GM23338 (cell line): ENCODE data around the gene SLFN5. TPM values are rescaled to one million over a fixed set of nuclear protein-coding genes. Genes with fewer than 3 reads are reported as not detected.

Source experiments
- ATAC-seq: fragments of 200-7000 bp; cut with Tn5 transposase; 3 replicates; pipeline ENCODE4 v1.9.1; 2020
- DNase-seq: peaks from one replicate; pipeline ENCODE4 v3.0.0-alpha.2; 2015; ENCODE audit warnings: low spot score
- H2AFZ ChIP-seq: fragments of 200-600 bp; sonication (generic); 2 replicates; pipeline ENCODE4 v1.8.0; 2016; ENCODE audit warnings: antibody characterized with exemption, mild to moderate bottlenecking, moderate library complexity
- H3F3A ChIP-seq: fragments of 200-600 bp; sonication (generic); replicated peaks from 2 replicates; pipeline ENCODE4 v1.8.0; 2017; ENCODE audit warnings: antibody characterized with exemption, mixed run types, low read depth
- H3K27ac ChIP-seq: fragments of 200-600 bp; sonication (generic); 2 replicates; pipeline ENCODE4 v1.6.1; 2016; ENCODE audit warnings: low read depth
- H3K27me3 ChIP-seq: fragments of 200-600 bp; sonication (generic); 2 replicates; pipeline ENCODE4 v1.8.0; 2016; ENCODE audit warnings: mild to moderate bottlenecking, mixed run types, moderate library complexity; ENCODE audit not compliant: insufficient read depth
- H3K36me3 ChIP-seq: fragments of 200-600 bp; sonication (generic); 2 replicates; pipeline ENCODE4 v1.8.0; 2016; ENCODE audit warnings: mild to moderate bottlenecking; ENCODE audit not compliant: insufficient read depth
- H3K4me1 ChIP-seq: fragments of 200-600 bp; sonication (generic); 2 replicates; pipeline ENCODE4 v1.8.0; 2016; ENCODE audit warnings: mild to moderate bottlenecking, moderate library complexity; ENCODE audit not compliant: insufficient read depth
- H3K4me2 ChIP-seq: fragments of 200-600 bp; sonication (generic); 2 replicates; pipeline ENCODE4 v1.7.1; 2017; ENCODE audit warnings: mixed run types
- H3K4me3 ChIP-seq: fragments of 200-600 bp; sonication (generic); 2 replicates; pipeline ENCODE4 v1.6.1; 2016; ENCODE audit warnings: mixed run types
- H3K79me2 ChIP-seq: fragments of 200-600 bp; sonication (generic); replicated peaks from 2 replicates; pipeline ENCODE4 v1.8.0; 2017; ENCODE audit warnings: mild to moderate bottlenecking; ENCODE audit not compliant: insufficient read depth
- H3K9me2 ChIP-seq: fragments of 200-600 bp; sonication (generic); 2 replicates; pipeline ENCODE4 v1.8.0; 2017; ENCODE audit not compliant: insufficient read depth
- H4K20me1 ChIP-seq: fragments of 200-600 bp; sonication (generic); replicated peaks from 2 replicates; pipeline ENCODE4 v1.8.0; 2017; ENCODE audit warnings: mild to moderate bottlenecking; ENCODE audit not compliant: insufficient read depth
- H3K27ac Mint-ChIP-seq: 2 replicates; pipeline ENCODE4 v1.8.0; 2020; ENCODE audit warnings: inconsistent platforms, mild to moderate bottlenecking, moderate library complexity, mixed read lengths
- H3K27me3 Mint-ChIP-seq: 3 replicates; pipeline ENCODE4 v1.8.0; 2022; ENCODE audit warnings: low read depth, mild to moderate bottlenecking, moderate library complexity, mixed read lengths, inconsistent platforms; ENCODE audit not compliant: insufficient read depth, poor library complexity
- H3K36me3 Mint-ChIP-seq: 3 replicates; pipeline ENCODE4 v1.8.0; 2021; ENCODE audit warnings: low read depth, mild to moderate bottlenecking, inconsistent platforms, moderate library complexity, mixed read lengths
- H3K4me1 Mint-ChIP-seq: 3 replicates; pipeline ENCODE4 v1.8.0; 2020; ENCODE audit warnings: mild to moderate bottlenecking, inconsistent platforms, mixed read lengths
- H3K4me3 Mint-ChIP-seq: 3 replicates; pipeline ENCODE4 v1.8.0; 2021; ENCODE audit warnings: moderate library complexity, mild to moderate bottlenecking, inconsistent platforms, mixed read lengths
- H3K9me3 Mint-ChIP-seq: 3 replicates; pipeline ENCODE4 v1.8.0; 2020; ENCODE audit warnings: moderate library complexity, mild to moderate bottlenecking, inconsistent platforms, mixed read lengths
- CREB1 ChIP-seq: fragments of 250-450 bp; sonication (Bioruptor Pico); IDR thresholded peaks from 2 replicates; pipeline ENCODE4 v1.5.0; 2020; ENCODE audit warnings: low read depth, mild to moderate bottlenecking, moderate library complexity
- EZH2 ChIP-seq: fragments of 200-600 bp; sonication (generic); IDR thresholded peaks from one replicate; pipeline ENCODE4 v1.8.0; 2017; ENCODE audit warnings: antibody characterized with exemption, mild to moderate bottlenecking, low read depth; ENCODE audit not compliant: unreplicated experiment
- EZH2phosphoT487 ChIP-seq: fragments of 200-600 bp; sonication (generic); IDR thresholded peaks from one replicate; pipeline ENCODE4 v1.8.1; 2018; ENCODE audit warnings: antibody characterized with exemption; ENCODE audit not compliant: unreplicated experiment
- JUNB ChIP-seq: IDR thresholded peaks from one replicate; pipeline ENCODE4 v1.6.1; 2016; ENCODE audit warnings: antibody characterized with exemption; ENCODE audit not compliant: unreplicated experiment
- NANOG ChIP-seq: IDR thresholded peaks from 2 replicates; pipeline ENCODE4 v1.6.1; 2016; ENCODE audit warnings: antibody characterized with exemption, borderline replicate concordance
- POLR2AphosphoS5 ChIP-seq: IDR thresholded peaks from 2 replicates; pipeline ENCODE4 v1.6.1; 2016; ENCODE audit warnings: antibody characterized with exemption, low read depth
- STAT1 ChIP-seq: IDR thresholded peaks from one replicate; pipeline ENCODE4 v1.6.1; 2016; ENCODE audit warnings: antibody characterized with exemption; ENCODE audit not compliant: unreplicated experiment
- ZNF114 ChIP-seq: fragments of 250-450 bp; sonication (Bioruptor Pico); IDR thresholded peaks from 2 replicates; pipeline ENCODE4 v1.5.0; 2020; ENCODE audit warnings: mild to moderate bottlenecking, moderate library complexity
- ZNF331 ChIP-seq: fragments of 250-450 bp; sonication (Bioruptor Pico); IDR thresholded peaks from 2 replicates; pipeline ENCODE4 v1.5.0; 2020; ENCODE audit warnings: low read depth, mild to moderate bottlenecking, moderate library complexity
- ZNF462 ChIP-seq: fragments of 250-450 bp; sonication (Bioruptor Pico); IDR thresholded peaks from 2 replicates; pipeline ENCODE4 v1.5.0; 2020; ENCODE audit warnings: mild to moderate bottlenecking, moderate library complexity
- polyA plus RNA-seq: library from polyadenylated mRNA; unstranded; fragments of >200 nt; fragmentation: Nextera tagmentation; extraction: Ambion mirVana; gene quantifications from 2 replicates; pipeline ENCODE4 v1.2.1, GENCODE V29; 2016
- total RNA-seq: library from RNA; depleted of rRNA; stranded (reverse); fragments of >200 nt; shearing (Covaris generic); gene quantifications from 2 replicates; pipeline ENCODE4 v1.2.3, GENCODE V29; 2014
- TF ChIP-seq, protein P1 (sequence below): IDR thresholded peaks from 2 replicates; pipeline ENCODE4 v1.6.1; 2016; ENCODE audit warnings: antibody characterized with exemption
- TF ChIP-seq, protein P2 (sequence below), 2 experiments: fragments of 200-600 bp in 1 of 2; sonication (generic) in 1 of 2; conservative IDR thresholded peaks; 2 replicates each; pipeline versions ENCODE4 v1.5.1 to v1.6.1; 2016 to 2017; ENCODE audit warnings: antibody characterized with exemption in 2 of 2, low read depth in 2 of 2, mild to moderate bottlenecking in 2 of 2, moderate library complexity in 1 of 2
- TF ChIP-seq, protein P3 (sequence below): IDR thresholded peaks from one replicate; pipeline ENCODE4 v1.6.1; 2018; ENCODE audit warnings: antibody characterized with exemption; ENCODE audit not compliant: unreplicated experiment

The SLFN5 gene
- total and polyA plus RNA-seq, 2 experiments from 2014 or later = 1.4 to 6.4 TPM

- Histone ChIP-seq H3K79me2 (no peaks in the 10 kb centered on the region), H3K4me2 (no peak overlapping the region), H3F3A (no peaks in the 10 kb centered on the region), H3K9me2 (no peaks in the 10 kb centered on the region), H4K20me1 (no peaks in the 10 kb centered on the region), H3K36me3 (no peaks in the 10 kb centered on the region), H3K27me3 (no peaks in the 10 kb centered on the region), H3K27ac (no peak overlapping the region), H2AFZ (no peak overlapping the region), H3K4me1 (no peaks in the 10 kb centered on the region), H3K4me3 (no peak overlapping the region)
- Mint-ChIP-seq H3K4me3 (no peak overlapping the region), H3K4me1 (no peaks in the 10 kb centered on the region), H3K9me3 (no peaks in the 10 kb centered on the region), H3K27me3 (peaks cover 2% of the 10 kb centered on the region), H3K27ac (no peak overlapping the region), H3K36me3 (no peaks in the 10 kb centered on the region)
- DNase-seq (no peak), ATAC-seq (no peak)
- TF ChIP-seq ZNF114 (CRISPR knock-in tag) = no peak
- TF ChIP-seq, protein P1, sequence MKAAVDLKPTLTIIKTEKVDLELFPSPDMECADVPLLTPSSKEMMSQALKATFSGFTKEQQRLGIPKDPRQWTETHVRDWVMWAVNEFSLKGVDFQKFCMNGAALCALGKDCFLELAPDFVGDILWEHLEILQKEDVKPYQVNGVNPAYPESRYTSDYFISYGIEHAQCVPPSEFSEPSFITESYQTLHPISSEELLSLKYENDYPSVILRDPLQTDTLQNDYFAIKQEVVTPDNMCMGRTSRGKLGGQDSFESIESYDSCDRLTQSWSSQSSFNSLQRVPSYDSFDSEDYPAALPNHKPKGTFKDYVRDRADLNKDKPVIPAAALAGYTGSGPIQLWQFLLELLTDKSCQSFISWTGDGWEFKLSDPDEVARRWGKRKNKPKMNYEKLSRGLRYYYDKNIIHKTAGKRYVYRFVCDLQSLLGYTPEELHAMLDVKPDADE = no peak
- no peak for TF ChIP-seq EZH2phosphoT487
- no peak for TF ChIP-seq CREB1 (CRISPR knock-in tag)
- no peak for TF ChIP-seq ZNF462 (CRISPR knock-in tag)
- TF ChIP-seq JUNB = no peak
- no peak for TF ChIP-seq NANOG
- TF ChIP-seq, protein P2, sequence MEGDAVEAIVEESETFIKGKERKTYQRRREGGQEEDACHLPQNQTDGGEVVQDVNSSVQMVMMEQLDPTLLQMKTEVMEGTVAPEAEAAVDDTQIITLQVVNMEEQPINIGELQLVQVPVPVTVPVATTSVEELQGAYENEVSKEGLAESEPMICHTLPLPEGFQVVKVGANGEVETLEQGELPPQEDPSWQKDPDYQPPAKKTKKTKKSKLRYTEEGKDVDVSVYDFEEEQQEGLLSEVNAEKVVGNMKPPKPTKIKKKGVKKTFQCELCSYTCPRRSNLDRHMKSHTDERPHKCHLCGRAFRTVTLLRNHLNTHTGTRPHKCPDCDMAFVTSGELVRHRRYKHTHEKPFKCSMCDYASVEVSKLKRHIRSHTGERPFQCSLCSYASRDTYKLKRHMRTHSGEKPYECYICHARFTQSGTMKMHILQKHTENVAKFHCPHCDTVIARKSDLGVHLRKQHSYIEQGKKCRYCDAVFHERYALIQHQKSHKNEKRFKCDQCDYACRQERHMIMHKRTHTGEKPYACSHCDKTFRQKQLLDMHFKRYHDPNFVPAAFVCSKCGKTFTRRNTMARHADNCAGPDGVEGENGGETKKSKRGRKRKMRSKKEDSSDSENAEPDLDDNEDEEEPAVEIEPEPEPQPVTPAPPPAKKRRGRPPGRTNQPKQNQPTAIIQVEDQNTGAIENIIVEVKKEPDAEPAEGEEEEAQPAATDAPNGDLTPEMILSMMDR (conservative IDR thresholded peaks at IDR 0.05; ENCODE audit: low read depth in 2 of 2) = no peak
- TF ChIP-seq ZNF331 (CRISPR knock-in tag) = no peak
- TF ChIP-seq POLR2AphosphoS5 = no peak
- TF ChIP-seq STAT1 = no peak
- TF ChIP-seq EZH2 = no peak
- TF ChIP-seq, protein P3, sequence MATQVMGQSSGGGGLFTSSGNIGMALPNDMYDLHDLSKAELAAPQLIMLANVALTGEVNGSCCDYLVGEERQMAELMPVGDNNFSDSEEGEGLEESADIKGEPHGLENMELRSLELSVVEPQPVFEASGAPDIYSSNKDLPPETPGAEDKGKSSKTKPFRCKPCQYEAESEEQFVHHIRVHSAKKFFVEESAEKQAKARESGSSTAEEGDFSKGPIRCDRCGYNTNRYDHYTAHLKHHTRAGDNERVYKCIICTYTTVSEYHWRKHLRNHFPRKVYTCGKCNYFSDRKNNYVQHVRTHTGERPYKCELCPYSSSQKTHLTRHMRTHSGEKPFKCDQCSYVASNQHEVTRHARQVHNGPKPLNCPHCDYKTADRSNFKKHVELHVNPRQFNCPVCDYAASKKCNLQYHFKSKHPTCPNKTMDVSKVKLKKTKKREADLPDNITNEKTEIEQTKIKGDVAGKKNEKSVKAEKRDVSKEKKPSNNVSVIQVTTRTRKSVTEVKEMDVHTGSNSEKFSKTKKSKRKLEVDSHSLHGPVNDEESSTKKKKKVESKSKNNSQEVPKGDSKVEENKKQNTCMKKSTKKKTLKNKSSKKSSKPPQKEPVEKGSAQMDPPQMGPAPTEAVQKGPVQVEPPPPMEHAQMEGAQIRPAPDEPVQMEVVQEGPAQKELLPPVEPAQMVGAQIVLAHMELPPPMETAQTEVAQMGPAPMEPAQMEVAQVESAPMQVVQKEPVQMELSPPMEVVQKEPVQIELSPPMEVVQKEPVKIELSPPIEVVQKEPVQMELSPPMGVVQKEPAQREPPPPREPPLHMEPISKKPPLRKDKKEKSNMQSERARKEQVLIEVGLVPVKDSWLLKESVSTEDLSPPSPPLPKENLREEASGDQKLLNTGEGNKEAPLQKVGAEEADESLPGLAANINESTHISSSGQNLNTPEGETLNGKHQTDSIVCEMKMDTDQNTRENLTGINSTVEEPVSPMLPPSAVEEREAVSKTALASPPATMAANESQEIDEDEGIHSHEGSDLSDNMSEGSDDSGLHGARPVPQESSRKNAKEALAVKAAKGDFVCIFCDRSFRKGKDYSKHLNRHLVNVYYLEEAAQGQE = no peak
Observed at GRCh38 chr17:35265071-35265470, 22.2 kb downstream of the SLFN5 start.
